ENCODE measurements around the gene PPARG.
"Not testable (repeated sequence)": the region's sequence is repeated elsewhere in the genome, so short reads cannot be mapped to it uniquely, and the experiment has no call there.

Gene PPARG

DNA sequence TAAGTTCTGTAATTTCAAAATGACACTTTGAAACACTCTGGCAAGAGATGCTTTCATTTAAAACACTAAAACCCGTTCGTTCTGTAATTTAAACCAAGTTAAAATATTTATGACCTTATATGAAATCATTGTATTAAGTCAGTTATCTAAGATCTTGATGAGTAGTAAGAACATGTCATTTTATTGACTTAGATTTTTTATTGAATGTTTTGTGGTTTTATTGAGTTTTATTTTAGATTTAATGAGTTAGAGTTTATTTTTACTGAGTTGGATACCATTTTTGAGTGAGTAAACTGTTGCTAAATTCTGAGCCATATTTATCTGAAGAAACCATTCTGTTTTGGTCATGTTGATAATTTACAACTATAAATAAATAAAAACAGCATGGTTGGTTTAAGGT lies 94.3 kb downstream of the PPARG start:
- H3K27me3 ChIP-seq (ENCODE audit: insufficient read depth, poor library complexity, severe bottlenecking): no peaks in the 10 kb centered on the region
- no peak overlapping the region for H3K27ac ChIP-seq (replicated peaks)
- H3K4me3 ChIP-seq (replicated peaks; ENCODE audit: insufficient read depth, low read length): no peak overlapping the region
- DNase-seq (ENCODE audit: low read depth in 1 of 2, low spot score in 1 of 2): no peak
- TF ChIP-seq GABPA (IDR thresholded peaks at IDR 0.05; ENCODE audit: low read depth) (no peak), SPI1 (IDR thresholded peaks at IDR 0.05; ENCODE audit: borderline replicate concordance, low read depth) (no peak), POLR2AphosphoS5 (IDR thresholded peaks at IDR 0.05; ENCODE audit: low read depth) (no peak)
- TF ChIP-seq, protein P1, sequence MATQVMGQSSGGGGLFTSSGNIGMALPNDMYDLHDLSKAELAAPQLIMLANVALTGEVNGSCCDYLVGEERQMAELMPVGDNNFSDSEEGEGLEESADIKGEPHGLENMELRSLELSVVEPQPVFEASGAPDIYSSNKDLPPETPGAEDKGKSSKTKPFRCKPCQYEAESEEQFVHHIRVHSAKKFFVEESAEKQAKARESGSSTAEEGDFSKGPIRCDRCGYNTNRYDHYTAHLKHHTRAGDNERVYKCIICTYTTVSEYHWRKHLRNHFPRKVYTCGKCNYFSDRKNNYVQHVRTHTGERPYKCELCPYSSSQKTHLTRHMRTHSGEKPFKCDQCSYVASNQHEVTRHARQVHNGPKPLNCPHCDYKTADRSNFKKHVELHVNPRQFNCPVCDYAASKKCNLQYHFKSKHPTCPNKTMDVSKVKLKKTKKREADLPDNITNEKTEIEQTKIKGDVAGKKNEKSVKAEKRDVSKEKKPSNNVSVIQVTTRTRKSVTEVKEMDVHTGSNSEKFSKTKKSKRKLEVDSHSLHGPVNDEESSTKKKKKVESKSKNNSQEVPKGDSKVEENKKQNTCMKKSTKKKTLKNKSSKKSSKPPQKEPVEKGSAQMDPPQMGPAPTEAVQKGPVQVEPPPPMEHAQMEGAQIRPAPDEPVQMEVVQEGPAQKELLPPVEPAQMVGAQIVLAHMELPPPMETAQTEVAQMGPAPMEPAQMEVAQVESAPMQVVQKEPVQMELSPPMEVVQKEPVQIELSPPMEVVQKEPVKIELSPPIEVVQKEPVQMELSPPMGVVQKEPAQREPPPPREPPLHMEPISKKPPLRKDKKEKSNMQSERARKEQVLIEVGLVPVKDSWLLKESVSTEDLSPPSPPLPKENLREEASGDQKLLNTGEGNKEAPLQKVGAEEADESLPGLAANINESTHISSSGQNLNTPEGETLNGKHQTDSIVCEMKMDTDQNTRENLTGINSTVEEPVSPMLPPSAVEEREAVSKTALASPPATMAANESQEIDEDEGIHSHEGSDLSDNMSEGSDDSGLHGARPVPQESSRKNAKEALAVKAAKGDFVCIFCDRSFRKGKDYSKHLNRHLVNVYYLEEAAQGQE (IDR thresholded peaks at IDR 0.05; ENCODE audit: insufficient replicate concordance, low read depth): no peak
- TF ChIP-seq, protein P2, sequence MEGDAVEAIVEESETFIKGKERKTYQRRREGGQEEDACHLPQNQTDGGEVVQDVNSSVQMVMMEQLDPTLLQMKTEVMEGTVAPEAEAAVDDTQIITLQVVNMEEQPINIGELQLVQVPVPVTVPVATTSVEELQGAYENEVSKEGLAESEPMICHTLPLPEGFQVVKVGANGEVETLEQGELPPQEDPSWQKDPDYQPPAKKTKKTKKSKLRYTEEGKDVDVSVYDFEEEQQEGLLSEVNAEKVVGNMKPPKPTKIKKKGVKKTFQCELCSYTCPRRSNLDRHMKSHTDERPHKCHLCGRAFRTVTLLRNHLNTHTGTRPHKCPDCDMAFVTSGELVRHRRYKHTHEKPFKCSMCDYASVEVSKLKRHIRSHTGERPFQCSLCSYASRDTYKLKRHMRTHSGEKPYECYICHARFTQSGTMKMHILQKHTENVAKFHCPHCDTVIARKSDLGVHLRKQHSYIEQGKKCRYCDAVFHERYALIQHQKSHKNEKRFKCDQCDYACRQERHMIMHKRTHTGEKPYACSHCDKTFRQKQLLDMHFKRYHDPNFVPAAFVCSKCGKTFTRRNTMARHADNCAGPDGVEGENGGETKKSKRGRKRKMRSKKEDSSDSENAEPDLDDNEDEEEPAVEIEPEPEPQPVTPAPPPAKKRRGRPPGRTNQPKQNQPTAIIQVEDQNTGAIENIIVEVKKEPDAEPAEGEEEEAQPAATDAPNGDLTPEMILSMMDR (IDR thresholded peaks at IDR 0.05; ENCODE audit: insufficient read depth, low read length): no peak

DNA sequence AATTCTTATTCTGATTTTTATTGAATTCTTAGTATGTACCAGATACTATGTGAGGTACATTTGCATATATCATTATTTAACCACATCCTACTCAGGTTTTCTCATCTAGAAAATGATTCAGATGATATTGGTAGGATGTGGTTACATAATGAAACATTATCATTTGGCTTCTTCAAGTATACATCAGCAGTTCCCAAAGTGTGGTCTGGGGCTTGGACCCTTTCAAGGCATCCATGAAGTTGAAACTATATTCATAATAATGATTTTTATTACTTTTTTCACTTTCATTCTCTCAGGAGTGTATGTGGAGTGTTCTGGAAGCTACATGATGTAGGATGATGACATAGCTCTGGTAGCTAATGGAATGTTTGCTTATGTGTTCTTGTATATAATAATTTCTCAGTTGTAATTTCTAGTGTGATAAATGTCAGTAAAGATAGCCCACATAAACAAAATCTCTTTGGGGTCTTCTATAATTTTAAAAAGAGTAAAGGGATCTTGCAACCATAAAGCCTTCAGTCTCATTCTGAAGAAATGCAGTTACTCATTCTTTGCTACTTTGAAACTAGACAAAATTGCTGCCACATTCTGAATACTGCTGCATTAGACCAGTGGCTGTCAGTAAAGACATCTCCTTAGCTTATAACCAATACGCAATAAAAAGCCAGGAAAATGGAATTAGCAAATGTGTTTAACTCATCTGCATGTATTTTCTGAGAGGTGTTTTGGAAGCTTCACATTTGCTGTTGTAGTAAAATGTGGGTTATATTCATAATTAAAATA lies 95.8 kb downstream of the PPARG start:
- no peaks in the 10 kb centered on the region for H3K27me3 ChIP-seq (ENCODE audit: insufficient read depth, poor library complexity, severe bottlenecking)
- TF ChIP-seq POLR2AphosphoS5 (IDR thresholded peaks at IDR 0.05; ENCODE audit: low read depth) (no peak), GABPA (IDR thresholded peaks at IDR 0.05; ENCODE audit: low read depth) (no peak), SPI1 (IDR thresholded peaks at IDR 0.05; ENCODE audit: borderline replicate concordance, low read depth) (no peak)
- TF ChIP-seq, protein P1 (IDR thresholded peaks at IDR 0.05; ENCODE audit: insufficient replicate concordance, low read depth): no peak
- TF ChIP-seq, protein P2 (IDR thresholded peaks at IDR 0.05; ENCODE audit: insufficient read depth, low read length): no peak
- H3K27ac ChIP-seq (replicated peaks): no peak overlapping the region
- no peak overlapping the region for H3K4me3 ChIP-seq (replicated peaks; ENCODE audit: insufficient read depth, low read length)
- no peak for DNase-seq (ENCODE audit: low read depth in 1 of 2, low spot score in 1 of 2)

DNA sequence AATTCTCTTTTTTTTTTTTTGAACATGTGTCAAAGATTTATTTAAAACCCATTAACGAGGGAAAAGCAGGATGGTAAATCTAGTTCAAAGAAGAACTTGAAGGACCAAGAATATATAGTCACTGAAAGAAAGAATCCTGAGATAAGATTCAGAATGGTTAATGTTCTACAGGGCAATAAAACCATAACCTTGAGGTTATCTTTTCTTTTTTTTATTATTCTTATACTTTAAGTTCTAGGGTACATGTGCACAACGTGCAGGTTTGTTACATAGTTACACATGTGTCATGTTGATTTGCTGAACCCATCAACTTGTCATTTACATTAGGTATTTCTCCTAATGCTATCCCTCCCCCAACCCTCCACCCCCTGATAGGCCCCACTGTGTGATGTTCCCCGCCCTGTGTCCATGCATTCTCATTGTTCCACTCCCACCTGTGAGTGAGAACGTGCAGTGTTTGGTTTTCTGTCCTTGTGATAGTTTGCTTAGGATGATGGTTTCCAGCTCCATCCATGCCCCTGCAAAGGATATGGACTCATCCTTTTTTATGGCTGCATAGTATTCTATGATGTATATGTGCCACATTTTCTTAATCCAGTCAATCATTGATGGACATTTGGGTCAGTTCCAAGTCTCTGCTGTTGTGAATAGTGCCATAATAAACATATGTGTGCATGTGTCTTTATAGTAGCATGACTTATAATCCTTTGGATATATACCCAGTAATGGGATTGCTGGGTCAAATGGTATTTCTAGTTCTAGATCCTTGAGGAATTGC lies 97.8 kb downstream of the PPARG start:
- not testable (repeated sequence) for H3K27me3 ChIP-seq (ENCODE audit: insufficient read depth, poor library complexity, severe bottlenecking); H3K27ac ChIP-seq (replicated peaks); DNase-seq (ENCODE audit: low read depth in 1 of 2, low spot score in 1 of 2); H3K4me3 ChIP-seq (replicated peaks; ENCODE audit: insufficient read depth, low read length)

DNA sequence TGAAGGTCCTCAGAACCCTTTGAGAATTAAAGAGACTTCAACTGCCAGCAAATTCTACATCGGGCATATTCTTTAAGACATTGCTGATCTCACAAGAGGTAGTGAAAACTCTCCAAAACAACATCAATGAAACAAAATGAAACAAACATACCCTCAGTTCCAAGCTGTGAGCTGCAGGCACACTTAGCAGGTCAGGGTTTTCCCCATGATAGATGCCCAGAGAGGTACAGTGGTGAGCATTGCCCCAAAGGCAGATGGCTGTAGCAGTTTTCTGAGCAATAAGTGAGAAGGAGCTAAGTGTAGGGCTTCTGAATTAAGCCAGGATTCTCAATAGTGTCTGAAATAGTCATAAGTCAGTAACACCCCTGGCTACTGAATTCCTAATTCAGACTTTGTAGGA lies 99.3 kb downstream of the PPARG start:
- no peaks in the 10 kb centered on the region for H3K27me3 ChIP-seq (ENCODE audit: insufficient read depth, poor library complexity, severe bottlenecking)
- no peak for TF ChIP-seq POLR2AphosphoS5 (IDR thresholded peaks at IDR 0.05; ENCODE audit: low read depth)
- TF ChIP-seq, protein P1 (IDR thresholded peaks at IDR 0.05; ENCODE audit: insufficient replicate concordance, low read depth): no peak
- TF ChIP-seq, protein P2 (IDR thresholded peaks at IDR 0.05; ENCODE audit: insufficient read depth, low read length): no peak
- TF ChIP-seq SPI1 (IDR thresholded peaks at IDR 0.05; ENCODE audit: borderline replicate concordance, low read depth): no peak
- TF ChIP-seq GABPA (IDR thresholded peaks at IDR 0.05; ENCODE audit: low read depth): no peak
- H3K4me3 ChIP-seq (replicated peaks; ENCODE audit: insufficient read depth, low read length): no peak overlapping the region
- DNase-seq (ENCODE audit: low read depth in 1 of 2, low spot score in 1 of 2): no peak
- H3K27ac ChIP-seq (replicated peaks): no peak overlapping the region
